ENCODE results near the gene FAM174C. TPM values are rescaled to one million over a fixed set of nuclear protein-coding genes. Genes with fewer than 3 reads are reported as not detected.
A peak's percentile ranks its signal among the peaks of the same experiment; 100 is the strongest.

Gene FAM174C
- total RNA-seq, 1 experiment from 2014 or later, result 110 TPM

GRCh38 chr19:1259876-1260748 is 15.2 kb upstream of the FAM174C start:
- CTCF ChIA-PET, result no interaction called here
- H3K27ac ChIP-seq (ENCODE audit: low read length), result peak overlapping the region; percentile 82
- no peaks in the 10 kb centered on the region for H3K9me2 ChIP-seq (replicated peaks; ENCODE audit: low read length)
- ATAC-seq (peak; percentile 3; the same call in 1 of the 2 replicates), DNase-seq (no peak)
- no peak for TF ChIP-seq EZH2phosphoT487 (IDR thresholded peaks at IDR 0.05; ENCODE audit: borderline replicate concordance, low read length)
- TF ChIP-seq, protein P1, sequence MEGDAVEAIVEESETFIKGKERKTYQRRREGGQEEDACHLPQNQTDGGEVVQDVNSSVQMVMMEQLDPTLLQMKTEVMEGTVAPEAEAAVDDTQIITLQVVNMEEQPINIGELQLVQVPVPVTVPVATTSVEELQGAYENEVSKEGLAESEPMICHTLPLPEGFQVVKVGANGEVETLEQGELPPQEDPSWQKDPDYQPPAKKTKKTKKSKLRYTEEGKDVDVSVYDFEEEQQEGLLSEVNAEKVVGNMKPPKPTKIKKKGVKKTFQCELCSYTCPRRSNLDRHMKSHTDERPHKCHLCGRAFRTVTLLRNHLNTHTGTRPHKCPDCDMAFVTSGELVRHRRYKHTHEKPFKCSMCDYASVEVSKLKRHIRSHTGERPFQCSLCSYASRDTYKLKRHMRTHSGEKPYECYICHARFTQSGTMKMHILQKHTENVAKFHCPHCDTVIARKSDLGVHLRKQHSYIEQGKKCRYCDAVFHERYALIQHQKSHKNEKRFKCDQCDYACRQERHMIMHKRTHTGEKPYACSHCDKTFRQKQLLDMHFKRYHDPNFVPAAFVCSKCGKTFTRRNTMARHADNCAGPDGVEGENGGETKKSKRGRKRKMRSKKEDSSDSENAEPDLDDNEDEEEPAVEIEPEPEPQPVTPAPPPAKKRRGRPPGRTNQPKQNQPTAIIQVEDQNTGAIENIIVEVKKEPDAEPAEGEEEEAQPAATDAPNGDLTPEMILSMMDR (conservative IDR thresholded peaks at IDR 0.05; ENCODE audit: low read depth, low read length), result no peak
- TF ChIP-seq EZH2 (IDR thresholded peaks at IDR 0.05; ENCODE audit: low read length, unreplicated experiment), result no peak
- peaks cover 21% of the 10 kb centered on the region for H3K79me2 ChIP-seq (ENCODE audit: low read length)
- H3K4me2 ChIP-seq (ENCODE audit: low read length), result peak overlapping the region; percentile 73
- H4K20me1 ChIP-seq (ENCODE audit: low read length), result no peaks in the 10 kb centered on the region; the same call in 1 of the 2 replicates
- peak overlapping the region; percentile 25; the same call in 1 of the 2 replicates for H3K9ac ChIP-seq (ENCODE audit: low read length)
- intact Hi-C loops (cut with micrococcal nuclease), result no loop called here
- no peaks in the 10 kb centered on the region for H3K9me3 ChIP-seq (ENCODE audit: low read length)
- no peak overlapping the region for H2AFZ ChIP-seq (ENCODE audit: low read length)
- POLR2A ChIA-PET (ENCODE audit: unreplicated experiment), result no interaction called here
- BruUV-seq (replicated peaks), result no TSS peak
- peaks cover 43% of the 10 kb centered on the region for H3K4me1 ChIP-seq (ENCODE audit: insufficient read depth, low read length)
- H3F3A ChIP-seq (ENCODE audit: low read length, unreplicated experiment), result peaks cover 14% of the 10 kb centered on the region
- 0 out of 2 replicates have a peak overlapping the region, but pooled peaks have one; percentile 21 for H3K4me3 ChIP-seq (ENCODE audit: low read length)
- H3K27me3 ChIP-seq (ENCODE audit: low read length), result no peaks in the 10 kb centered on the region
- peaks cover 18% of the 10 kb centered on the region; the same call in 1 of the 2 replicates for H3K36me3 ChIP-seq (ENCODE audit: low read depth, low read length)

DNA sequence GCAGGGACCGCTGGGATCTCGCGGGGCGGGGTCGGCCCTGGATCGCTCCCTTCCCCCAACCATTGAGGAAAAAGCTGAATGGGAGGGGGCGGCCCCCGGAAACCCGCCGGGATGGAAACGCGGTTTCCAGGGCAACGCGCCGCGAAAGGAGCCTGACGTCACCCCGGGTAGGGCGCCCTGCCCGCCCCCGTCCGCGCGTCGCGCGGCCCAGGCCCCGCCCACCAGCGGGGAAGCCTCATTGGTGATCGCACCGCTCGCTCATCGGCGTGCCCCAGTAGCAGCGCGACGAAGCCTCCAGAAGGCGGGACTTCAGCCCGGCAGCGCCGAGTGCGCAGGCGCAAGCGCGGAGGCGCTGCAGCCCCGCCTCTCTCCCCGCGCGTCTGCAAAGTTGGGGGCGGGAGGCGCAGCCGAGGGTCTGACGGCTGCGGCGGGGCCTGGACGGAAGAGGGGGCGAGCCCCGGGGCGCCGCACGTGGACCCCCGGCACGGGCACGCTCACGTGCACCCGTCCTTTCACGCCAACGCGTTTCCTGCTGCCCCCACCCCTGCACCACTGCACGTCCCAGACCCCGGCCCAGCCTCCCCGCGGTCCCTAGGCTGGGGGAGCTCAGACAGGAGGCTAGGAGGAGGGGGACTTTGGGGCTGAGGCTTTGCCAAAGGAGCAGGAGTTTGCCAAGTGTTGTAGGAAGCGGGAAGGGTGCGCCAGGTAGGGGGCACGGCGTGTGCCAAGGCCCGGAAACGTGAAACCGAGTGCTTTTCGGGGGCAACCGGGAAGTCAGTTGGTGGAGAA is 14.4 kb upstream of the FAM174C start:
- Histone ChIP-seq H3K9me3 (ENCODE audit: low read length) (no peaks in the 10 kb centered on the region), H3K9ac (ENCODE audit: low read length) (peak overlapping the region; percentile 94), H3K4me3 (ENCODE audit: low read length) (peak overlapping the region; percentile 86), H3K9me2 (replicated peaks; ENCODE audit: low read length) (no peaks in the 10 kb centered on the region), H3K27ac (ENCODE audit: low read length) (peak overlapping the region; percentile 92), H2AFZ (ENCODE audit: low read length) (peak overlapping the region; percentile 60), H3K36me3 (ENCODE audit: low read depth, low read length) (peaks cover 10% of the 10 kb centered on the region; the same call in 1 of the 2 replicates), H3K27me3 (ENCODE audit: low read length) (no peaks in the 10 kb centered on the region), H3K79me2 (ENCODE audit: low read length) (peaks cover 12% of the 10 kb centered on the region), H4K20me1 (ENCODE audit: low read length) (no peaks in the 10 kb centered on the region), H3F3A (ENCODE audit: low read length, unreplicated experiment) (peaks cover 14% of the 10 kb centered on the region), H3K4me1 (ENCODE audit: insufficient read depth, low read length) (peaks cover 49% of the 10 kb centered on the region), H3K4me2 (ENCODE audit: low read length) (peak overlapping the region; percentile 99)
- intact Hi-C loops (cut with micrococcal nuclease), result no loop called here
- ATAC-seq (peak; percentile 52), DNase-seq (peak; percentile 94)
- no TSS peak for BruUV-seq (replicated peaks)
- TF ChIP-seq, protein P1 (conservative IDR thresholded peaks at IDR 0.05; ENCODE audit: low read depth, low read length), result no peak
- no peak for TF ChIP-seq EZH2phosphoT487 (IDR thresholded peaks at IDR 0.05; ENCODE audit: borderline replicate concordance, low read length)
- TF ChIP-seq EZH2 (IDR thresholded peaks at IDR 0.05; ENCODE audit: low read length, unreplicated experiment), result no peak
- POLR2A ChIA-PET (ENCODE audit: unreplicated experiment), result no interaction called here
- CTCF ChIA-PET, result no interaction called here
